ENCODE data around the gene TRNAU1AP. TPM values are rescaled to one million over a fixed set of nuclear protein-coding genes. Genes with fewer than 3 reads are reported as not detected.

TRNAU1AP gene
- total RNA-seq, 1 donor from 2014 or later = 13.0 TPM

GRCh38 chr1:28602536-28603439 is 49.9 kb downstream of the TRNAU1AP start:
- Histone ChIP-seq H3K27me3 (ENCODE audit: low read depth) (no peaks in the 10 kb centered on the region), H3K36me3 (peaks cover 56% of the 10 kb centered on the region), H3K4me1 (peaks cover 9% of the 10 kb centered on the region), H3K9me3 (replicated peaks) (no peaks in the 10 kb centered on the region), H3K4me3 (no peak overlapping the region), H3K27ac (replicated peaks) (peak overlapping the region; percentile 9)
- intact Hi-C loops (cut with micrococcal nuclease) = loop anchor here (2.0 to 10.0 kb wide), 2 partner anchors 82 to 248 kb away; no protein-coding TSS in a partner anchor
- peak; percentile 74 for TF ChIP-seq CTCF (IDR thresholded peaks at IDR 0.05; ENCODE audit: borderline replicate concordance)
- DNase-seq = no peak

GRCh38 chr1:28604411-28604810 is 51.5 kb downstream of the TRNAU1AP start:
- no peak for DNase-seq
- no peak for TF ChIP-seq CTCF (IDR thresholded peaks at IDR 0.05; ENCODE audit: borderline replicate concordance)
- no peak overlapping the region for H3K27ac ChIP-seq (replicated peaks)
- H3K27me3 ChIP-seq (ENCODE audit: low read depth) = no peaks in the 10 kb centered on the region
- H3K36me3 ChIP-seq = peaks cover 70% of the 10 kb centered on the region
- no peaks in the 10 kb centered on the region for H3K9me3 ChIP-seq (replicated peaks)
- intact Hi-C loops (cut with micrococcal nuclease) = loop anchor here (10.0 kb wide), 1 partner anchor 250 kb away; no protein-coding TSS in a partner anchor
- peaks cover 9% of the 10 kb centered on the region for H3K4me1 ChIP-seq
- no peak overlapping the region for H3K4me3 ChIP-seq

- intact Hi-C loops (cut with micrococcal nuclease) = loop anchor here (10.0 kb wide), 1 partner anchor 250 kb away; no protein-coding TSS in a partner anchor
- TF ChIP-seq CTCF (IDR thresholded peaks at IDR 0.05; ENCODE audit: borderline replicate concordance) = no peak
- DNase-seq = no peak
- Histone ChIP-seq H3K27ac (replicated peaks) (no peak overlapping the region), H3K27me3 (ENCODE audit: low read depth) (no peaks in the 10 kb centered on the region), H3K36me3 (peaks cover 75% of the 10 kb centered on the region), H3K4me1 (peaks cover 9% of the 10 kb centered on the region), H3K9me3 (replicated peaks) (no peaks in the 10 kb centered on the region), H3K4me3 (no peak overlapping the region)
Measured at GRCh38 chr1:28604962-28605361, 52.1 kb downstream of the TRNAU1AP start.

- peaks cover 88% of the 10 kb centered on the region for H3K36me3 ChIP-seq
- H3K9me3 ChIP-seq (replicated peaks) = no peaks in the 10 kb centered on the region
- no peak overlapping the region for H3K27ac ChIP-seq (replicated peaks)
- H3K4me3 ChIP-seq = no peak overlapping the region
- intact Hi-C loops (cut with micrococcal nuclease) = loop anchor here (10.0 kb wide), 1 partner anchor 252 kb away; no protein-coding TSS in a partner anchor
- TF ChIP-seq CTCF (IDR thresholded peaks at IDR 0.05; ENCODE audit: borderline replicate concordance) = no peak
- no peaks in the 10 kb centered on the region for H3K27me3 ChIP-seq (ENCODE audit: low read depth)
- DNase-seq = no peak
- peaks cover 5% of the 10 kb centered on the region for H3K4me1 ChIP-seq
Measured at GRCh38 chr1:28606771-28607170, 53.9 kb downstream of the TRNAU1AP start.

GRCh38 chr1:28613175-28613574 is 60.3 kb downstream of the TRNAU1AP start:
- Histone ChIP-seq H3K36me3 (peaks cover 100% of the 10 kb centered on the region), H3K27ac (replicated peaks) (no peak overlapping the region), H3K4me1 (no peaks in the 10 kb centered on the region), H3K9me3 (replicated peaks) (no peaks in the 10 kb centered on the region), H3K27me3 (ENCODE audit: low read depth) (no peaks in the 10 kb centered on the region), H3K4me3 (no peak overlapping the region)
- intact Hi-C loops (cut with micrococcal nuclease) = no loop called here
- DNase-seq = no peak
- TF ChIP-seq CTCF (IDR thresholded peaks at IDR 0.05; ENCODE audit: borderline replicate concordance) = no peak

Other genes with a start within 250 kb of the TRNAU1AP start
- 10.8 TPM for gene MED18, start 224.0 kb upstream of the TRNAU1AP start, total RNA-seq
- 13.6 TPM for gene PHACTR4, start 183.3 kb upstream of the TRNAU1AP start, total RNA-seq
- gene RCC1, start 47.0 kb upstream of the TRNAU1AP start, total RNA-seq = 6.3 TPM
- gene RAB42, start 39.2 kb downstream of the TRNAU1AP start, total RNA-seq = 1.2 TPM
- 28.2 TPM for gene TAF12, start 90.0 kb downstream of the TRNAU1AP start, total RNA-seq
- not detected for gene RNU11, start 95.5 kb downstream of the TRNAU1AP start, total RNA-seq
- gene GMEB1, start 115.7 kb downstream of the TRNAU1AP start, total RNA-seq = 6.2 TPM
- gene YTHDF2, start 183.9 kb downstream of the TRNAU1AP start, total RNA-seq = 32.1 TPM

Data from left ventricle myocardium inferior (tissue), 1 donor.